Measurements from ENCODE around the gene AGPAT3.
"Not testable (repeated sequence)": the region's sequence is repeated elsewhere in the genome, so short reads cannot be mapped to it uniquely, and the experiment has no call there.

Gene AGPAT3

GRCh38 chr21:43834146-43834905 lies 30.7 kb upstream of the AGPAT3 start:
- DNase-seq (ENCODE audit: low spot score): no peak

GRCh38 chr21:43835050-43835449 lies 30.0 kb upstream of the AGPAT3 start:
- no peak for DNase-seq (ENCODE audit: low spot score)

GRCh38 chr21:43835861-43836260 lies 29.2 kb upstream of the AGPAT3 start:
- DNase-seq (ENCODE audit: low spot score): no peak

GRCh38 chr21:43836616-43837015 lies 28.4 kb upstream of the AGPAT3 start:
- DNase-seq (ENCODE audit: low spot score): no peak

GRCh38 chr21:43840259-43840658 lies 24.8 kb upstream of the AGPAT3 start:
- no peak for DNase-seq (ENCODE audit: low spot score)

- DNase-seq (ENCODE audit: low spot score): no peak
Observed at GRCh38 chr21:43842742-43843141, 22.3 kb upstream of the AGPAT3 start.

GRCh38 chr21:43844906-43845305 lies 20.1 kb upstream of the AGPAT3 start:
- not testable (repeated sequence) for DNase-seq (ENCODE audit: low spot score)

- no peak for DNase-seq (ENCODE audit: low spot score)
Observed at GRCh38 chr21:43845386-43845785, 19.6 kb upstream of the AGPAT3 start.

GRCh38 chr21:43846430-43846829 lies 18.6 kb upstream of the AGPAT3 start:
- no peak for DNase-seq (ENCODE audit: low spot score)

- DNase-seq (ENCODE audit: low spot score): no peak
Observed at GRCh38 chr21:43847301-43847700, 17.7 kb upstream of the AGPAT3 start.

GRCh38 chr21:43848771-43849170 lies 16.3 kb upstream of the AGPAT3 start:
- DNase-seq (ENCODE audit: low spot score): no peak

GRCh38 chr21:43849532-43850299 lies 15.3 kb upstream of the AGPAT3 start:
- peak; percentile 54 for DNase-seq (ENCODE audit: low spot score)

GRCh38 chr21:43850728-43851295 lies 14.2 kb upstream of the AGPAT3 start:
- no peak for DNase-seq (ENCODE audit: low spot score)

- DNase-seq (ENCODE audit: low spot score): no peak
Observed at GRCh38 chr21:43851593-43851992, 13.4 kb upstream of the AGPAT3 start.

- DNase-seq (ENCODE audit: low spot score): peak; percentile 45
Observed at GRCh38 chr21:43853851-43854772, 10.9 kb upstream of the AGPAT3 start.

GRCh38 chr21:43854773-43855633 lies 10.0 kb upstream of the AGPAT3 start:
- peak; percentile 94 for DNase-seq (ENCODE audit: low spot score)

GRCh38 chr21:43855955-43856354 lies 9.1 kb upstream of the AGPAT3 start:
- DNase-seq (ENCODE audit: low spot score): no peak

- DNase-seq (ENCODE audit: low spot score): no peak
Observed at GRCh38 chr21:43858806-43859648, 6.0 kb upstream of the AGPAT3 start.

GRCh38 chr21:43859747-43860214 lies 5.2 kb upstream of the AGPAT3 start:
- DNase-seq (ENCODE audit: low spot score): no peak

GRCh38 chr21:43861706-43862105 lies 3.3 kb upstream of the AGPAT3 start:
- DNase-seq (ENCODE audit: low spot score): no peak
